ENCODE measurements around the gene TMEM43. TPM values are rescaled to one million over a fixed set of nuclear protein-coding genes. Genes with fewer than 3 reads are reported as not detected.

TMEM43 gene
- polyA plus RNA-seq, 3 donors = 55.4 to 69.7 (median 66.7) TPM

GRCh38 chr3:14137445-14137844, 12.6 kb downstream of the TMEM43 start:
- Histone ChIP-seq H4K20me1 (ENCODE audit: insufficient read depth, low read length) (no peaks in the 10 kb centered on the region), H3K9me3 (replicated peaks in 1 of 2; ENCODE audit: control insufficient read depth in 1 of 2, insufficient read depth in 1 of 2, low read length in 2 of 2) (no peaks in the 10 kb centered on the region), H3K4me1 (ENCODE audit: control insufficient read depth in 1 of 2, insufficient read depth in 2 of 2, low read length in 2 of 2) (no peaks in the 10 kb centered on the region), H3K27me3 (ENCODE audit: control insufficient read depth in 2 of 2, insufficient read depth in 2 of 2, low read length in 2 of 2) (no peaks in the 10 kb centered on the region), H3K79me2 (ENCODE audit: insufficient read depth, low read length) (no peaks in the 10 kb centered on the region), H3K9ac (ENCODE audit: insufficient read depth, low read length, poor library complexity, severe bottlenecking) (no peak overlapping the region), H3K27ac (ENCODE audit: low read depth in 1 of 2, low read length in 2 of 2) (no peak overlapping the region), H3K36me3 (replicated peaks in 1 of 2; ENCODE audit: control insufficient read depth in 1 of 2, insufficient read depth in 2 of 2, low read length in 2 of 2) (peaks cover 87 to 100% of the 10 kb centered on the region in 2 donors), H3K4me3 (replicated peaks in 1 of 3; ENCODE audit: low read depth in 2 of 3, low read length in 3 of 3) (no peak overlapping the region), H2AFZ (ENCODE audit: insufficient read depth, low read depth, low read length, poor library complexity, severe bottlenecking) (no peak overlapping the region), H3K4me2 (replicated peaks; ENCODE audit: extremely low read depth, low read length, poor library complexity, severe bottlenecking) (no peak overlapping the region)
- no peak for DNase-seq
- 80% methylated on average over 1 of the region's 3 CpGs for WGBS (ENCODE audit: insufficient coverage)
- Mint-ChIP-seq H3K27me3 (ENCODE audit: low read depth in 3 of 3) (peaks cover 0 to 3% (median 3%) of the 10 kb centered on the region in 3 donors), H3K4me1 (peaks cover 5% of the 10 kb centered on the region), H3K36me3 (peaks cover 86 to 87% of the 10 kb centered on the region in 2 donors), H3K27ac (peak overlapping the region in 1 of 7 donors; percentile 4), H3K9me3 (no peaks in the 10 kb centered on the region), H3K4me3 (no peak overlapping the region)
- TF ChIP-seq, protein P1, sequence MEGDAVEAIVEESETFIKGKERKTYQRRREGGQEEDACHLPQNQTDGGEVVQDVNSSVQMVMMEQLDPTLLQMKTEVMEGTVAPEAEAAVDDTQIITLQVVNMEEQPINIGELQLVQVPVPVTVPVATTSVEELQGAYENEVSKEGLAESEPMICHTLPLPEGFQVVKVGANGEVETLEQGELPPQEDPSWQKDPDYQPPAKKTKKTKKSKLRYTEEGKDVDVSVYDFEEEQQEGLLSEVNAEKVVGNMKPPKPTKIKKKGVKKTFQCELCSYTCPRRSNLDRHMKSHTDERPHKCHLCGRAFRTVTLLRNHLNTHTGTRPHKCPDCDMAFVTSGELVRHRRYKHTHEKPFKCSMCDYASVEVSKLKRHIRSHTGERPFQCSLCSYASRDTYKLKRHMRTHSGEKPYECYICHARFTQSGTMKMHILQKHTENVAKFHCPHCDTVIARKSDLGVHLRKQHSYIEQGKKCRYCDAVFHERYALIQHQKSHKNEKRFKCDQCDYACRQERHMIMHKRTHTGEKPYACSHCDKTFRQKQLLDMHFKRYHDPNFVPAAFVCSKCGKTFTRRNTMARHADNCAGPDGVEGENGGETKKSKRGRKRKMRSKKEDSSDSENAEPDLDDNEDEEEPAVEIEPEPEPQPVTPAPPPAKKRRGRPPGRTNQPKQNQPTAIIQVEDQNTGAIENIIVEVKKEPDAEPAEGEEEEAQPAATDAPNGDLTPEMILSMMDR (IDR thresholded peaks at IDR 0.05) = no peak
- intact Hi-C loops (cut with micrococcal nuclease) = no loop called here

GRCh38 chr3:14138109-14138877, 13.4 kb downstream of the TMEM43 start:
- H3K36me3 Mint-ChIP-seq = peaks cover 80 to 84% of the 10 kb centered on the region in 2 donors
- peak overlapping the region in 1 of 2 donors; percentile 37 for H3K27ac ChIP-seq (ENCODE audit: low read depth in 1 of 2, low read length in 2 of 2)
- no peaks in the 10 kb centered on the region for H3K27me3 ChIP-seq (ENCODE audit: control insufficient read depth in 2 of 2, insufficient read depth in 2 of 2, low read length in 2 of 2)
- no peaks in the 10 kb centered on the region for H3K79me2 ChIP-seq (ENCODE audit: insufficient read depth, low read length)
- no peak overlapping the region for H2AFZ ChIP-seq (ENCODE audit: insufficient read depth, low read depth, low read length, poor library complexity, severe bottlenecking)
- H3K4me2 ChIP-seq (replicated peaks; ENCODE audit: extremely low read depth, low read length, poor library complexity, severe bottlenecking) = no peak overlapping the region
- H3K9ac ChIP-seq (ENCODE audit: insufficient read depth, low read length, poor library complexity, severe bottlenecking) = no peak overlapping the region
- DNase-seq = no peak
- no peak overlapping the region for H3K4me3 ChIP-seq (replicated peaks in 1 of 3; ENCODE audit: low read depth in 2 of 3, low read length in 3 of 3)
- H3K9me3 ChIP-seq (replicated peaks in 1 of 2; ENCODE audit: control insufficient read depth in 1 of 2, insufficient read depth in 1 of 2, low read length in 2 of 2) = no peaks in the 10 kb centered on the region
- no peaks in the 10 kb centered on the region for H3K9me3 Mint-ChIP-seq
- H3K27ac Mint-ChIP-seq = peak overlapping the region in 4 of 7 donors; percentile 4 to 73 (median 20)
- H3K4me3 Mint-ChIP-seq = no peak overlapping the region
- no peaks in the 10 kb centered on the region for H4K20me1 ChIP-seq (ENCODE audit: insufficient read depth, low read length)
- H3K36me3 ChIP-seq (replicated peaks in 1 of 2; ENCODE audit: control insufficient read depth in 1 of 2, insufficient read depth in 2 of 2, low read length in 2 of 2) = peaks cover 79 to 93% of the 10 kb centered on the region in 2 donors
- TF ChIP-seq, protein P1 (IDR thresholded peaks at IDR 0.05) = no peak
- peaks cover 10% of the 10 kb centered on the region for H3K4me1 Mint-ChIP-seq
- intact Hi-C loops (cut with micrococcal nuclease) = no loop called here
- peaks cover 3 to 8% of the 10 kb centered on the region in 2 donors for H3K4me1 ChIP-seq (ENCODE audit: control insufficient read depth in 1 of 2, insufficient read depth in 2 of 2, low read length in 2 of 2)
- WGBS (ENCODE audit: insufficient coverage) = 99% methylated on average over 14 of the region's 16 CpGs
- peaks cover 0 to 3% (median 3%) of the 10 kb centered on the region in 3 donors for H3K27me3 Mint-ChIP-seq (ENCODE audit: low read depth in 3 of 3)

Data from CD14-positive monocyte (primary cell).